ENCODE results near the gene FAM217A.

Gene FAM217A

GRCh38 chr6:4084444-4085331 lies 5.8 kb upstream of the FAM217A start:
- no peak for DNase-seq

- no peak for DNase-seq
Measured at GRCh38 chr6:4074478-4075235, 4.3 kb downstream of the FAM217A start.

GRCh38 chr6:4071330-4071729 lies 7.6 kb downstream of the FAM217A start:
- DNase-seq = no peak

GRCh38 chr6:4069199-4069598 lies 9.7 kb downstream of the FAM217A start:
- no peak for DNase-seq

- DNase-seq = no peak
Measured at GRCh38 chr6:4067673-4068072, 11.3 kb downstream of the FAM217A start.

- no peak for DNase-seq
Measured at GRCh38 chr6:4066029-4066755, 12.7 kb downstream of the FAM217A start.

- DNase-seq = no peak
Measured at GRCh38 chr6:4059115-4059777, 19.7 kb downstream of the FAM217A start.

GRCh38 chr6:4057036-4057435 lies 21.9 kb downstream of the FAM217A start:
- DNase-seq = no peak

GRCh38 chr6:4055420-4056041 lies 23.4 kb downstream of the FAM217A start:
- DNase-seq = no peak

- no peak for DNase-seq
Measured at GRCh38 chr6:4049246-4049645, 29.7 kb downstream of the FAM217A start.

GRCh38 chr6:4041480-4041879 lies 37.5 kb downstream of the FAM217A start:
- DNase-seq = no peak

GRCh38 chr6:4039348-4039747 lies 39.6 kb downstream of the FAM217A start:
- DNase-seq = no peak

GRCh38 chr6:4036581-4036980 lies 42.4 kb downstream of the FAM217A start:
- DNase-seq = no peak

GRCh38 chr6:4032475-4032874 lies 46.5 kb downstream of the FAM217A start:
- DNase-seq = no peak

- no peak for DNase-seq
Measured at GRCh38 chr6:4031442-4031841, 47.5 kb downstream of the FAM217A start.

- no peak for DNase-seq
Measured at GRCh38 chr6:4030669-4031068, 48.3 kb downstream of the FAM217A start.

- no peak for DNase-seq
Measured at GRCh38 chr6:4029687-4030086, 49.2 kb downstream of the FAM217A start.

GRCh38 chr6:4028051-4028450 lies 50.9 kb downstream of the FAM217A start:
- DNase-seq = no peak

GRCh38 chr6:4025681-4026080 lies 53.3 kb downstream of the FAM217A start:
- no peak for DNase-seq

GRCh38 chr6:4023240-4023639 lies 55.7 kb downstream of the FAM217A start:
- DNase-seq = no peak

- no peak for DNase-seq
Measured at GRCh38 chr6:4021854-4022695, 56.9 kb downstream of the FAM217A start.
